Suppressor macrophage treated with lipopolysaccharide for 1 hour (primary cell): ENCODE results near the gene EPS8.
"Not testable (repeated sequence)": the region's sequence is repeated elsewhere in the genome, so short reads cannot be mapped to it uniquely, and the experiment has no call there.

Source experiments
- DNase-seq, 3 donors: peaks; one replicate each; pipeline ENCODE4 v3.0.0-alpha.2; 2020 to 2022

EPS8 gene

GRCh38 chr12:15796493-15797141, 7.4 kb upstream of the EPS8 start:
- peak; percentile 45 to 56 (median 46) for DNase-seq

GRCh38 chr12:15794836-15795235, 5.6 kb upstream of the EPS8 start:
- DNase-seq: no peak

GRCh38 chr12:15794196-15794595, 5.0 kb upstream of the EPS8 start:
- no peak for DNase-seq

GRCh38 chr12:15788233-15789219, 662 bp downstream of the EPS8 start:
- peak; percentile 51 to 63 (median 56) for DNase-seq

- DNase-seq: no peak
Measured at GRCh38 chr12:15787778-15788177, 1.4 kb downstream of the EPS8 start.

- DNase-seq: no peak
Measured at GRCh38 chr12:15786772-15787171, 2.4 kb downstream of the EPS8 start.

- DNase-seq: no peak
Measured at GRCh38 chr12:15783288-15783687, 5.9 kb downstream of the EPS8 start.

- DNase-seq: no peak
Measured at GRCh38 chr12:15782667-15783066, 6.5 kb downstream of the EPS8 start.

GRCh38 chr12:15779925-15780324, 9.3 kb downstream of the EPS8 start:
- no peak for DNase-seq

- no peak for DNase-seq
Measured at GRCh38 chr12:15778126-15778525, 11.1 kb downstream of the EPS8 start.

- DNase-seq: no peak
Measured at GRCh38 chr12:15777355-15778012, 11.7 kb downstream of the EPS8 start.

- DNase-seq: no peak
Measured at GRCh38 chr12:15776532-15776931, 12.7 kb downstream of the EPS8 start.

GRCh38 chr12:15774819-15775218, 14.4 kb downstream of the EPS8 start:
- DNase-seq: no peak

- peak; percentile 10 to 44 (median 43) for DNase-seq
Measured at GRCh38 chr12:15772405-15773018, 16.7 kb downstream of the EPS8 start.

- DNase-seq: no peak
Measured at GRCh38 chr12:15770581-15770980, 18.6 kb downstream of the EPS8 start.

GRCh38 chr12:15770021-15770420, 19.2 kb downstream of the EPS8 start:
- peak in 2 of 3 donors; percentile 6 to 13 for DNase-seq

GRCh38 chr12:15769586-15769985, 19.6 kb downstream of the EPS8 start:
- DNase-seq: no peak

- DNase-seq: no peak
Measured at GRCh38 chr12:15767301-15767700, 21.9 kb downstream of the EPS8 start.

GRCh38 chr12:15763328-15763727, 25.9 kb downstream of the EPS8 start:
- DNase-seq: no peak

- DNase-seq: not testable (repeated sequence)
Measured at GRCh38 chr12:15762162-15762561, 27.0 kb downstream of the EPS8 start.

GRCh38 chr12:15757553-15758255, 31.5 kb downstream of the EPS8 start:
- peak; percentile 72 to 80 (median 80) for DNase-seq

- DNase-seq: no peak
Measured at GRCh38 chr12:15756822-15757221, 32.4 kb downstream of the EPS8 start.
